ENCODE data around the gene ADCK1. TPM values are rescaled to one million over a fixed set of nuclear protein-coding genes. Genes with fewer than 3 reads are reported as not detected.
A peak's percentile ranks its signal among the peaks of the same experiment; 100 is the strongest.

Gene ADCK1
- total and polyA plus RNA-seq, 9 of the 15 experiments (the other 6 are each of a cell fraction or from before 2014, with no cell fraction given): 2.8 to 8.9 (median 4.3) TPM

DNA sequence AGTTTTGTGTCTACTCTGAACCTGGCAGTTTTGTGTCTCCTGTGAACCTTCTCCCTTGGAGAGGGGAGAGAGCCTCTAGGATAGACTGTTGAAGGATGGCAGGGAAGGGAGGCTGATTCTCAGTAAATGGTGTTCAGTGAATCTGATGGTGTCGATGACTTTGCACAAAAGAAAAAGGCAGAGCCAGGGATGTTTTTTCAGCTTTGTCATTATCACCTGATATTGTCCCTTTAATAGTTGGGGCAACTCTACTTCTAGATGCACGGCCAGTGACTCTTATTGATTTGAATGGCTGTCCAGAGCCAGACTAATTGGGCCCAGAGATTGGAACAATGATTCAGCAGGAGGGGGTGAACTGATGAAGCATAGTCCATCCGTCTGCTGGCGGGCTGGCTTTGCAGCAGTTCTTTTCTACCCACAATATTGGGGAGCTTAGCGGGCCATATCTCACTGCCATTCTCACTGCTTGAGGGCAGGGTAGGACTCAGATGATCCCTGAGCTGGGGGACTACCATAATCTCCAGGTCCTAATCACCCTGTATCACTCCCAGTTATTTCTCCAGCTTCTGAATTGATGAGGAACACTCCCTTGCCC is 93.1 kb downstream of the ADCK1 start (continued):
- peak; percentile 76 for TF ChIP-seq ZBTB33 (CRISPR knock-in tag; IDR thresholded peaks at IDR 0.05)
- peak; percentile 94 for TF ChIP-seq C11orf30 (IDR thresholded peaks at IDR 0.05; ENCODE audit: low read depth)
- no peak for TF ChIP-seq ZNF436 (CRISPR knock-in tag; IDR thresholded peaks at IDR 0.05)
- TF ChIP-seq FOSL1 (tag; conservative IDR thresholded peaks at IDR 0.05): 0 out of 2 replicates have a peak, but pooled peaks have one; percentile 6
- TF ChIP-seq NFE2L1 (tag; IDR thresholded peaks at IDR 0.05; ENCODE audit: borderline replicate concordance, low read depth): peak; percentile 39; the same call in 1 of the 2 replicates
- TF ChIP-seq ZNF316 (IDR thresholded peaks at IDR 0.05): peak; percentile 98
- TF ChIP-seq NFE2 (IDR thresholded peaks at IDR 0.05; ENCODE audit: low read depth): peak; percentile 84
- TF ChIP-seq MAFK (IDR thresholded peaks at IDR 0.05; ENCODE audit: low read length): peak; percentile 73; the same call in 1 of the 2 replicates

- Histone ChIP-seq H3K4me2 (ENCODE audit: insufficient read depth, low read length) (no peak overlapping the region), H3K79me2 (ENCODE audit: control insufficient read depth, insufficient read depth, low read length) (no peaks in the 10 kb centered on the region), H3K9me1 (ENCODE audit: control insufficient read depth, insufficient read depth, low read length) (no peaks in the 10 kb centered on the region), H3K36me3 (ENCODE audit: control insufficient read depth, insufficient read depth, low read length) (no peaks in the 10 kb centered on the region), H3K4me3 (no peak overlapping the region), H3K9me3 (replicated peaks; ENCODE audit: control insufficient read depth, insufficient read depth, low read depth, low read length) (no peaks in the 10 kb centered on the region), H3K27me3 (ENCODE audit: control insufficient read depth in 2 of 2, insufficient read depth in 2 of 2, low read length in 2 of 2) (no peaks in the 10 kb centered on the region), H3K27ac (ENCODE audit: extremely low read depth, low read depth, low read length) (no peak overlapping the region), H3K4me1 (replicated peaks in 1 of 2; ENCODE audit: control insufficient read depth in 2 of 2, insufficient read depth in 2 of 2, low read length in 2 of 2) (peaks cover 3 to 14% of the 10 kb centered on the region in 2 experiments; a peak in 3 of 5 replicates), H4K20me1 (replicated peaks; ENCODE audit: control insufficient read depth, insufficient read depth, low read length) (no peaks in the 10 kb centered on the region), H3K9ac (ENCODE audit: insufficient read depth in 1 of 2, low read depth in 2 of 2, low read length in 2 of 2) (no peak overlapping the region), H2AFZ (ENCODE audit: low read depth, low read length) (no peak overlapping the region)
- in situ Hi-C loops (cut with MboI): no loop called here
- WGBS (ENCODE audit: insufficient coverage, low coverage, missing lambda C conversion rate): 39% methylated on average over 2 of the region's 2 CpGs
- intact Hi-C loops (cut with micrococcal nuclease): no loop called here
- no TSS peak for BruUV-seq (replicated peaks)
- POLR2A ChIA-PET: no interaction called here
- no peak for ATAC-seq
- FAIRE-seq: no peak
- no peak for DNase-seq (ENCODE audit: extremely low read depth in 1 of 4, low spot score in 3 of 4)
- CTCF ChIA-PET (ENCODE audit: low intra/inter-chr PET ratio): no interaction called here
- TF ChIP-seq HMG20B (CRISPR knock-in tag; IDR thresholded peaks at IDR 0.05) (no peak), JUN (IDR thresholded peaks at IDR 0.05; ENCODE audit: borderline replicate concordance, low read depth, low read length) (no peak), JUN (CRISPR knock-in tag; IDR thresholded peaks at IDR 0.05; ENCODE audit: borderline replicate concordance) (no peak), ZNF518B (CRISPR knock-in tag; IDR thresholded peaks at IDR 0.05) (no peak), SMAD1 (IDR thresholded peaks at IDR 0.05; ENCODE audit: low read depth, low read length, partially characterized antibody) (no peak), RBBP5 (IDR thresholded peaks at IDR 0.05; ENCODE audit: borderline replicate concordance, insufficient read depth, low read length, poor library complexity, severe bottlenecking) (no peak), FOXK2 (conservative IDR thresholded peaks at IDR 0.05 in 1 of 2, IDR thresholded peaks at IDR 0.05 in 1 of 2; ENCODE audit: low read depth in 2 of 2) (no peak), ZNF507 (tag; conservative IDR thresholded peaks at IDR 0.05) (no peak), TAL1 (IDR thresholded peaks at IDR 0.05) (no peak), HNRNPUL1 (IDR thresholded peaks at IDR 0.05; ENCODE audit: low read length) (no peak)
Observed at GRCh38 chr14:77897374-77897773, 97.5 kb downstream of the ADCK1 start.

Data from K562 (cell line).